ENCODE results near the gene PLCXD1.

GRCh38 chrX:351736-352135 is 70.6 kb downstream of the PLCXD1 start:
- no peak for TF ChIP-seq POLR2A (IDR thresholded peaks at IDR 0.05)
- TF ChIP-seq, protein P1, sequence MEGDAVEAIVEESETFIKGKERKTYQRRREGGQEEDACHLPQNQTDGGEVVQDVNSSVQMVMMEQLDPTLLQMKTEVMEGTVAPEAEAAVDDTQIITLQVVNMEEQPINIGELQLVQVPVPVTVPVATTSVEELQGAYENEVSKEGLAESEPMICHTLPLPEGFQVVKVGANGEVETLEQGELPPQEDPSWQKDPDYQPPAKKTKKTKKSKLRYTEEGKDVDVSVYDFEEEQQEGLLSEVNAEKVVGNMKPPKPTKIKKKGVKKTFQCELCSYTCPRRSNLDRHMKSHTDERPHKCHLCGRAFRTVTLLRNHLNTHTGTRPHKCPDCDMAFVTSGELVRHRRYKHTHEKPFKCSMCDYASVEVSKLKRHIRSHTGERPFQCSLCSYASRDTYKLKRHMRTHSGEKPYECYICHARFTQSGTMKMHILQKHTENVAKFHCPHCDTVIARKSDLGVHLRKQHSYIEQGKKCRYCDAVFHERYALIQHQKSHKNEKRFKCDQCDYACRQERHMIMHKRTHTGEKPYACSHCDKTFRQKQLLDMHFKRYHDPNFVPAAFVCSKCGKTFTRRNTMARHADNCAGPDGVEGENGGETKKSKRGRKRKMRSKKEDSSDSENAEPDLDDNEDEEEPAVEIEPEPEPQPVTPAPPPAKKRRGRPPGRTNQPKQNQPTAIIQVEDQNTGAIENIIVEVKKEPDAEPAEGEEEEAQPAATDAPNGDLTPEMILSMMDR (IDR thresholded peaks at IDR 0.05) = no peak

Data from tibial nerve (tissue), 3 donors.